Kidney (tissue), 14 donors: ENCODE data around the gene PLPPR2. TPM values are rescaled to one million over a fixed set of nuclear protein-coding genes. Genes with fewer than 3 reads are reported as not detected.

ENCODE experiments used
- DNase-seq, 5 donors: peaks; one replicate each; pipeline ENCODE4 v3.0.0-alpha.2; 2013 to 2020
- FAIRE-seq: peaks from 2 replicates; lab custom pipeline; 2012; peaks lifted over from hg19 to GRCh38; lab: Jason Lieb, UNC
- H3K27ac ChIP-seq, 2 donors: one replicate each; pipeline ENCODE4 v1.7.0; 2013; ENCODE audit warnings: low read depth in 2 of 2, low read length in 2 of 2, inconsistent platforms in 1 of 2
- H3K27me3 ChIP-seq: one replicate; pipeline ENCODE4 v1.7.1; 2013; ENCODE audit warnings: low read length, inconsistent platforms; ENCODE audit not compliant: control insufficient read depth, insufficient read depth
- H3K36me3 ChIP-seq, 3 donors: one replicate each; pipeline versions ENCODE4 v1.7.0 to v1.7.1; 2013; ENCODE audit warnings: low read length in 3 of 3, control low read depth in 1 of 3, inconsistent platforms in 1 of 3; ENCODE audit not compliant: insufficient read depth in 3 of 3, control insufficient read depth in 2 of 3
- H3K4me1 ChIP-seq, 3 donors: one replicate each; pipeline versions ENCODE4 v1.7.0 to v1.7.1; 2013; ENCODE audit warnings: low read length in 3 of 3, inconsistent platforms in 1 of 3, low read depth in 1 of 3; ENCODE audit not compliant: control insufficient read depth in 2 of 3, insufficient read depth in 2 of 3
- H3K4me3 ChIP-seq, 3 donors: one replicate each; pipeline versions ENCODE4 v1.7.0 to v1.8.1; 2013; ENCODE audit warnings: low read length in 3 of 3, control low read depth in 1 of 3, inconsistent platforms in 1 of 3
- H3K9ac ChIP-seq, 3 donors: one replicate each; pipeline versions ENCODE4 v1.7.0 to v1.7.1; 2013; ENCODE audit warnings: low read length in 3 of 3, control low read depth in 1 of 3, inconsistent platforms in 1 of 3
- H3K9me3 ChIP-seq, 3 donors: one replicate each; pipeline versions ENCODE4 v1.7.0 to v1.7.1; 2013; ENCODE audit warnings: low read length in 3 of 3, control low read depth in 1 of 3, inconsistent platforms in 1 of 3; ENCODE audit not compliant: control insufficient read depth in 2 of 3, insufficient read depth in 1 of 3
- intact Hi-C: fragments of 100-400 bp; cut with DNase I; formaldehyde crosslinking; loops from one replicate; pipeline ENCODE4 v1.11.1; 2022
- polyA plus RNA-seq: library from polyadenylated mRNA; stranded (reverse); fragments of 350-450 nt; fragmentation: Illumina TruSeq; extraction: RNeasy Lipid Tissue Mini Kit (QIAGEN cat#74804); gene quantifications from one replicate; pipeline ENCODE4 v1.2.3, GENCODE V29; 2014; ENCODE audit warnings: low read depth, low replicate concordance; ENCODE audit not compliant: insufficient read depth
- total RNA-seq: library from RNA; stranded (reverse); fragmentation: NEBNext Ultra II Directional; extraction: Animal tissue kit (Norgen Biotek cat#: 25700); gene quantifications from one replicate; pipeline ENCODE4 v1.2.1, GENCODE V29; 2021
- TF ChIP-seq, protein P1 (sequence below): IDR thresholded peaks from 3 replicates; pipeline ENCODE4 v1.5.1; 2012; ENCODE audit warnings: mild to moderate bottlenecking, moderate library complexity, borderline replicate concordance; ENCODE audit not compliant: insufficient read depth; ENCODE audit errors: extremely low read depth
- donor health status: control.
- donor health status: control.
- donor health status: control.
- donor health status: control.
- donor health status: control.
- donor health status: DM: yes; HTN: yes; CAD: no.
- donor health status: Normal renal cell carcinoma (clear cell type).

PLPPR2 gene
- total and polyA plus RNA-seq, 2 donors from 2014 or later: 11.7 to 22.5 TPM

DNA sequence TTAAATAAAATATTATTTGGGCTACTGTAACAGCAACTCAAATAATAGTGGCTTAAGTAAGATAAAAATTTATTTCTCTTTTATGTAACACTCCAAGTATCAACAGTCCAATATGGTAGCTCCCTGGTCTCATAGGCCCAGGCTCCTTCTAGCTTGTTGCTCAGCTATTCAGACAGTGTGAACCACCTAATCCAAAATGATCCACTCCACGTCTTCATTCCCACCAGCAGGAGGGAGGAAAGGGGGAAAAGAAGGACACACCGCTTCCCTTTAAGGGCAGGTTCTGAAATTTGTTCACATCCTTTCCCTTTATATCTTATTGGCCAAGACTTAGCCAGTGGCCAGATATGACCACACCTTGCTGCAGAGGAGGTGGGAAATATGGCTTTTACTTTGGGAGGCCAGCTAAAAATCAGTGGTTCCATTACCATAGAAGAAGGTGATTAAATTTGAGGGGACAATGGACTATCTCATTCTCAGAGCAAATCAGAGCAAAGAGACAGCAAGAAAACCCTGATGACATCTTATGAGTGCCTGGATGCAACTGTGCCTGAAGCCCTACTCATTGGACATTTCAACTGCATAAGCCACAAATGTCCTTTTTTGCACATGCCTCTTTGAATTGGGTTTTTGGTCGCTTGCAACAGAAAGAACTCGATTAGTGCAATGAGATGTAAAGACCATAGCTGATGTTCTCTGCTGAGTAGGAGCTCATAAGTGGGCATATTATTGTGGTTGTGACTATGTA is 35.9 kb downstream of the PLPPR2 start:
- H3K9ac ChIP-seq: no peak overlapping the region
- TF ChIP-seq, protein P1, sequence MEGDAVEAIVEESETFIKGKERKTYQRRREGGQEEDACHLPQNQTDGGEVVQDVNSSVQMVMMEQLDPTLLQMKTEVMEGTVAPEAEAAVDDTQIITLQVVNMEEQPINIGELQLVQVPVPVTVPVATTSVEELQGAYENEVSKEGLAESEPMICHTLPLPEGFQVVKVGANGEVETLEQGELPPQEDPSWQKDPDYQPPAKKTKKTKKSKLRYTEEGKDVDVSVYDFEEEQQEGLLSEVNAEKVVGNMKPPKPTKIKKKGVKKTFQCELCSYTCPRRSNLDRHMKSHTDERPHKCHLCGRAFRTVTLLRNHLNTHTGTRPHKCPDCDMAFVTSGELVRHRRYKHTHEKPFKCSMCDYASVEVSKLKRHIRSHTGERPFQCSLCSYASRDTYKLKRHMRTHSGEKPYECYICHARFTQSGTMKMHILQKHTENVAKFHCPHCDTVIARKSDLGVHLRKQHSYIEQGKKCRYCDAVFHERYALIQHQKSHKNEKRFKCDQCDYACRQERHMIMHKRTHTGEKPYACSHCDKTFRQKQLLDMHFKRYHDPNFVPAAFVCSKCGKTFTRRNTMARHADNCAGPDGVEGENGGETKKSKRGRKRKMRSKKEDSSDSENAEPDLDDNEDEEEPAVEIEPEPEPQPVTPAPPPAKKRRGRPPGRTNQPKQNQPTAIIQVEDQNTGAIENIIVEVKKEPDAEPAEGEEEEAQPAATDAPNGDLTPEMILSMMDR: no peak
- H3K27ac ChIP-seq: no peak overlapping the region
- intact Hi-C loops: no loop called here
- DNase-seq (no peak), FAIRE-seq (no peak)
- H3K4me3 ChIP-seq: no peak overlapping the region
- H3K36me3 ChIP-seq: peaks cover 0 to 4% (median 0%) of the 10 kb centered on the region in 3 donors
- H3K9me3 ChIP-seq: peaks cover 0 to 6% (median 0%) of the 10 kb centered on the region in 3 donors
- H3K4me1 ChIP-seq: no peaks in the 10 kb centered on the region
- no peaks in the 10 kb centered on the region for H3K27me3 ChIP-seq

DNA sequence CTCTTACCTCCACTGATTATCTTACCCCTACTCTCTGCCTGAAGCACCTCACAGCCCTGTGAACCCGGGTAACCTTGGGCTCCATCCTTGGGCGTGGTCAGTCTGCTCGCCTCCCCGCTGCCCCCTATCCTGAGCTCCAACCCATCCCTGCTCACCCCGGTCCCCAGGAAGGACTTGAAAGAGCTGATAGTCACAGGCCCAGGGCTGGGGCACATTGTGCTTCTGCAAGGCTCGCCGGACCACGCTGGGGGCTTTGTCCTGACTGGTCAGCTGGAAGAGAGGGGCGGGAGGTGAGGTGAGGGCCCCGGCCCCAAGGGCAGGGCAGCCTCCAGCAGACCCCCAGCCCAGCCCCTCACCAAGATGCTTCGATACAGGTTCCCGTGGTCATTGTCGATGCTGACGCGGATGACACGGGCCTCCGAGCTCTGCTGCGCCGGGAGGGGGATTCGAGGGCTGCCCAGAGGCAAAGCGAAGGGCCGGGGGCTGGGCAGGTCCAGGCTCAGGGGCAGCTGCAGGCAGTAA is 41.9 kb downstream of the PLPPR2 start:
- FAIRE-seq: no peak
- Histone ChIP-seq H3K9me3 (no peaks in the 10 kb centered on the region), H3K27ac (no peak overlapping the region), H3K9ac (no peak overlapping the region), H3K4me1 (no peaks in the 10 kb centered on the region), H3K36me3 (peaks cover 0 to 20% (median 2%) of the 10 kb centered on the region in 3 donors), H3K27me3 (no peaks in the 10 kb centered on the region), H3K4me3 (no peak overlapping the region)
- intact Hi-C loops: no loop called here
- TF ChIP-seq, protein P1: no peak
- DNase-seq: no peak

DNA sequence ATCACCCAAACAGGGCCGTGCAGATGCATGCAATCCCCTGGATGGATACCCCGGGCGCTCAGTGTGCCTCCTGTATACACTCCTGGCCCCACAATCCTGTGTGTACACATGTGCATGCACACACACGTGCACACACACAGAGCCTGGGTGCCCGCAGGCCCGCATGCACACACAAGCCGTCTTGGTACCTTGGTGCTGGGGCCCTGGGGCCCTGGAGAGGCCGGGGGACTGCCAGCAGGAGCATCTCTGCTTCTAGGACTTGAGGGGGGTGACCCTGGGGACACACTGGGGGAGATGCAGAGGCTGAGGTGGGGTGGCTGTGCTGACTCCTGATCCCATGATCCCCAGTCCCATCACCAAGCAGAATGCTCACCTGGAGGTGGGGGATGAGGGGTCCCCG is 44.4 kb downstream of the PLPPR2 start:
- DNase-seq: no peak
- intact Hi-C loops: no loop called here
- H3K4me3 ChIP-seq: no peak overlapping the region
- no peaks in the 10 kb centered on the region for H3K9me3 ChIP-seq
- no peak overlapping the region for H3K27ac ChIP-seq
- peaks cover 0 to 21% (median 2%) of the 10 kb centered on the region in 3 donors for H3K36me3 ChIP-seq
- no peak overlapping the region for H3K9ac ChIP-seq
- no peak for FAIRE-seq
- H3K4me1 ChIP-seq: no peaks in the 10 kb centered on the region
- H3K27me3 ChIP-seq: no peaks in the 10 kb centered on the region
- TF ChIP-seq, protein P1: no peak
